GM12878 (cell line): ENCODE results near the gene SLCO6A1. TPM values are rescaled to one million over a fixed set of nuclear protein-coding genes. Genes with fewer than 3 reads are reported as not detected.

Experiments
- ATAC-seq: fragments of 200-7000 bp; cut with Tn5 transposase; 3 replicates; pipeline ENCODE4 v1.9.1; 2020; ENCODE audit warnings: mild to moderate bottlenecking, moderate library complexity
- Bru-seq: library from RNA; stranded (reverse); fragments of 400-500 nt; gene quantifications from one replicate; lab custom pipeline; 2021; lab: Mats Ljungman, UMichigan
- BruChase-seq, 2 experiments: library from RNA; stranded (reverse); fragments of 400-500 nt; gene quantifications; one replicate each; lab custom pipeline; 2021; lab: Mats Ljungman, UMichigan
- BruUV-seq: library from RNA; stranded (reverse); fragments of 400-500 nt; replicated peaks from 2 replicates; lab custom pipeline; 2021; lab: Mats Ljungman, UMichigan
- CTCF ChIA-PET: fragments of 300-600 bp; sonication (Branson Sonifier 250); formaldehyde crosslinking; extraction: SDS; loops from one replicate; lab custom pipeline; 2021; ENCODE audit warnings: inconsistent platforms; lab: Yijun Ruan, JAX
- POLR2A ChIA-PET: fragments of 350-600 bp; formaldehyde crosslinking; extraction: SDS; loops from one replicate; lab custom pipeline; 2021; ENCODE audit warnings: inconsistent platforms; lab: Charles Lee
- RAD21 ChIA-PET: fragments of 300-600 bp; sonication (Branson Sonifier 250); formaldehyde crosslinking; loops from one replicate; lab custom pipeline; 2023; ENCODE audit warnings: antibody characterized with exemption; ENCODE audit not compliant: unreplicated experiment; lab: Charles Lee
- SMC1A ChIA-PET: fragments of 300-600 bp; sonication (Branson Sonifier 250); formaldehyde crosslinking; loops from one replicate; lab custom pipeline; 2023; ENCODE audit not compliant: unreplicated experiment, uncharacterized antibody; lab: Charles Lee
- DNase-seq: peaks from one replicate; pipeline ENCODE4 v3.0.0-alpha.2; 2011; ENCODE audit warnings: low read depth, low spot score
- FAIRE-seq: peaks from 3 replicates; lab custom pipeline; 2011; peaks lifted over from hg19 to GRCh38; lab: Jason Lieb, UNC
- H2AFZ ChIP-seq: 2 replicates; pipeline ENCODE4 v1.6.0; 2011; ENCODE audit warnings: low read depth, low read length, control low read depth; ENCODE audit not compliant: control insufficient read depth
- H3K27ac ChIP-seq: 2 replicates; pipeline ENCODE4 v1.5.1; 2011; ENCODE audit warnings: control low read depth; ENCODE audit not compliant: control insufficient read depth, insufficient read depth
- H3K27me3 ChIP-seq, 2 experiments: replicated peaks in 1 of 2; 2 replicates each; pipeline versions ENCODE4 v1.6.0 to v1.6.1; 2011; ENCODE audit warnings: low read length in 1 of 2; ENCODE audit not compliant: control insufficient read depth in 2 of 2, insufficient read depth in 2 of 2
- H3K36me3 ChIP-seq, 2 experiments: 2 replicates each; pipeline ENCODE4 v1.5.1; 2011; ENCODE audit warnings: low read length in 1 of 2; ENCODE audit not compliant: control insufficient read depth in 2 of 2, insufficient read depth in 2 of 2
- H3K4me1 ChIP-seq: 2 replicates; pipeline ENCODE4 v1.6.1; 2011; ENCODE audit warnings: mild to moderate bottlenecking, low read length, moderate library complexity, mixed read lengths; ENCODE audit not compliant: control insufficient read depth, insufficient read depth
- H3K4me2 ChIP-seq: 2 replicates; pipeline ENCODE4 v1.6.0; 2011; ENCODE audit warnings: control low read depth; ENCODE audit not compliant: control insufficient read depth, insufficient read depth
- H3K4me3 ChIP-seq: fragments of 200-600 bp; sonication (generic); 2 replicates; pipeline ENCODE4 v1.5.1; 2016
- H3K79me2 ChIP-seq: 2 replicates; pipeline ENCODE4 v1.6.0; 2011; ENCODE audit warnings: low read length; ENCODE audit not compliant: control insufficient read depth, insufficient read depth
- H3K9ac ChIP-seq: 2 replicates; pipeline ENCODE4 v1.8.0; 2011; ENCODE audit warnings: low read length, control low read depth, mixed read lengths; ENCODE audit not compliant: control insufficient read depth, insufficient read depth
- H3K9me3 ChIP-seq: replicated peaks from 3 replicates; pipeline ENCODE4 v1.5.1; 2011; ENCODE audit warnings: mild to moderate bottlenecking, low read length; ENCODE audit not compliant: control insufficient read depth, insufficient read depth
- H4K20me1 ChIP-seq: 2 replicates; pipeline ENCODE4 v1.6.0; 2011; ENCODE audit not compliant: control insufficient read depth, insufficient read depth
- BCL11A ChIP-seq: IDR thresholded peaks from 2 replicates; pipeline ENCODE4 v1.6.1; 2011; ENCODE audit warnings: low read depth, low read length
- CEBPZ ChIP-seq: fragments of 150-350 bp; IDR thresholded peaks from 2 replicates; pipeline ENCODE4 v1.6.1; 2016; ENCODE audit warnings: low read depth, low read length
- EP300 ChIP-seq, 2 experiments: fragments of 150-350 bp in 1 of 2; IDR thresholded peaks; 2 replicates each; pipeline ENCODE4 v1.6.1; 2011 to 2012; ENCODE audit warnings: low read depth in 2 of 2, low read length in 2 of 2, borderline replicate concordance in 1 of 2, improper control_type of control experiment in 1 of 2, inconsistent platforms in 1 of 2; ENCODE audit not compliant: control insufficient read depth in 1 of 2
- HDAC6 ChIP-seq: fragments of 200-600 bp; sonication (generic); IDR thresholded peaks from one replicate; pipeline ENCODE4 v1.8.0; 2017; ENCODE audit warnings: antibody characterized with exemption; ENCODE audit not compliant: unreplicated experiment
- NFIC ChIP-seq: IDR thresholded peaks from 2 replicates; pipeline ENCODE4 v1.6.1; 2012; ENCODE audit warnings: low read depth, mild to moderate bottlenecking, inconsistent platforms, low read length, moderate library complexity
- NR2C2 ChIP-seq: IDR thresholded peaks from 2 replicates; pipeline ENCODE4 v1.6.1; 2011; ENCODE audit warnings: borderline replicate concordance, low read depth; ENCODE audit not compliant: control insufficient read depth, insufficient read length
- SIN3A ChIP-seq: IDR thresholded peaks from 2 replicates; pipeline ENCODE4 v1.6.1; 2012; ENCODE audit warnings: low read depth, low read length, improper control_type of control experiment
- USF2 ChIP-seq: IDR thresholded peaks from 2 replicates; pipeline ENCODE4 v1.6.1; 2011; ENCODE audit warnings: low read depth, low read length, improper control_type of control experiment, borderline replicate concordance
- ZNF592 ChIP-seq: fragments of 450-650 bp; IDR thresholded peaks from 2 replicates; pipeline ENCODE4 v1.6.1; 2017; ENCODE audit warnings: mild to moderate bottlenecking, moderate library complexity
- WGBS: methylation state at CpG from one replicate; pipeline ENCODE4 v1.1.6; 2016; ENCODE audit warnings: low lambda C conversion rate; ENCODE audit not compliant: insufficient replicate concordance, insufficient coverage; ENCODE audit errors: missing lambda C conversion rate; 5-methylcytosine and 5-hydroxymethylcytosine counted together
- in situ Hi-C: fragments of 300-500 bp; cut with MboI; formaldehyde crosslinking; loops from 9 replicates; pipeline ENCODE4 v1.14.3; 2018; ENCODE audit warnings: mixed read lengths
- intact Hi-C: fragments of 100-400 bp; cut with micrococcal nuclease; formaldehyde crosslinking; loops from one replicate; pipeline ENCODE4 v1.14.2; 2022; ENCODE audit not compliant: unreplicated experiment
- long read RNA-seq, 2 experiments: library from polyadenylated mRNA; unstranded; transcript quantifications; one replicate each; pipeline ENCODE4 v2.0.0, GENCODE V29; 2019 to 2020
- polyA minus RNA-seq, 3 experiments: library from RNA; depleted of rRNA, polyadenylated mRNA; stranded (reverse); fragments of >200 nt; gene quantifications; 2 replicates each; pipeline ENCODE4 v1.2.3, GENCODE V29; 2011
- polyA plus RNA-seq, 11 experiments: library from polyadenylated mRNA; depleted of rRNA in 4 of 11; unstranded in 6 of 11; stranded (reverse) in 5 of 11; fragments of >200 nt; fragmentation: Nextera tagmentation in 4 of 11; fragmentation: Illumina TruSeq in 1 of 11; extraction: Ambion mirVana in 4 of 11; extraction: Trizol in 1 of 11; gene quantifications; 1 replicate in 1 of 11; 2 replicates in 10 of 11; pipeline versions ENCODE4 v1.2.1 to v1.2.3, GENCODE V29; 2011 to 2016; ENCODE audit warnings: inconsistent platforms in 2 of 11, missing spikeins in 2 of 11, low read depth in 1 of 11
- total RNA-seq, 4 experiments: library from RNA; depleted of rRNA in 3 of 4; stranded (reverse); fragments of >200 nt in 3 of 4; fragmentation: Illumina TruSeq in 1 of 4; extraction: Trizol in 1 of 4; gene quantifications; 2 replicates each; pipeline versions ENCODE4 v1.2.1 to v1.2.3, GENCODE V29; 2013 to 2021

SLCO6A1 gene
- total RNA-seq (2013; cell fraction: nucleolus; rRNA removed) = not detected in 2 replicates
- not detected in 2 replicates for total RNA-seq (2014; rRNA removed)
- total RNA-seq (2014; rRNA removed; fragmentation: Illumina TruSeq; extraction: Trizol) = not detected in 2 replicates
- not detected in 2 replicates for total RNA-seq (2021)
- polyA plus RNA-seq (2011; ENCODE audit: low read depth) = not detected
- not detected in 2 replicates for polyA plus RNA-seq (2011; rRNA removed)
- polyA plus RNA-seq (2011; cell fraction: cytosol; rRNA removed) = not detected in 2 replicates
- polyA plus RNA-seq (2011; cell fraction: nucleus; rRNA removed) = not detected in 2 replicates
- polyA plus RNA-seq (2012) = not detected in 2 replicates
- polyA plus RNA-seq (2014; fragmentation: Illumina TruSeq; extraction: Trizol) = not detected in 2 replicates
- not detected for polyA plus RNA-seq (2014; fragmentation: Nextera tagmentation; extraction: Ambion mirVana)
- not detected in 2 replicates for polyA plus RNA-seq (2014; rRNA removed)
- polyA plus RNA-seq (2016; fragmentation: Nextera tagmentation; extraction: Ambion mirVana) = not detected
- not detected in 2 replicates for polyA minus RNA-seq (2011; rRNA and poly(A)+ RNA removed)
- polyA minus RNA-seq (2011; cell fraction: cytosol; rRNA and poly(A)+ RNA removed) = not detected in 2 replicates
- polyA minus RNA-seq (2011; cell fraction: nucleus; rRNA and poly(A)+ RNA removed) = not detected in 2 replicates
- percentile 0 among the genes with signal in this experiment for Bru-seq, nascent RNA
- not detected for BruChase-seq, experiment 1, labeled RNA remaining after a 6-hour chase
- BruChase-seq, experiment 2, labeled RNA remaining after a 2-hour chase = not detected
- long read RNA-seq, experiment 1 = 0 reads
- long read RNA-seq, experiment 2 = 0 reads

GRCh38 chr5:102498271-102499034 lies at the start of gene SLCO6A1:
Gene SLCO6A1 (minus strand): TSS chr5:102499001. CDS start chr5:102498844, 157 bp downstream.
- no peak within 1 kb of the TSS for H3K27ac ChIP-seq
- SMC1A ChIA-PET = no interaction called here
- no peak within 1 kb of the TSS for H2AFZ ChIP-seq
- in situ Hi-C loops = no loop called here
- H3K36me3 ChIP-seq = no peaks in the 10 kb centered on the region
- no peaks in the 10 kb centered on the region for H3K79me2 ChIP-seq
- TF ChIP-seq USF2 = no peak
- no peak for TF ChIP-seq EP300 (IDR thresholded peaks at IDR 0.05; ENCODE audit: borderline replicate concordance in 1 of 2, control insufficient read depth in 1 of 2, low read depth in 2 of 2, low read length in 2 of 2)
- TF ChIP-seq CEBPZ = no peak
- TF ChIP-seq NFIC = no peak
- no peak for TF ChIP-seq NR2C2
- no peak for TF ChIP-seq BCL11A
- TF ChIP-seq HDAC6 = no peak
- no peak for TF ChIP-seq ZNF592
- no peak for TF ChIP-seq SIN3A
- RAD21 ChIA-PET = no interaction called here
- 64% methylated on average over 43 of the region's 43 CpGs for WGBS
- POLR2A ChIA-PET = no interaction called here
- no peaks in the 10 kb centered on the region for H3K4me1 ChIP-seq
- intact Hi-C loops = no loop called here
- CTCF ChIA-PET = no interaction called here
- H3K4me2 ChIP-seq = no peak within 1 kb of the TSS
- no peak within 1 kb of the TSS for H3K9ac ChIP-seq
- no TSS peak for BruUV-seq
- no peaks in the 10 kb centered on the region for H4K20me1 ChIP-seq
- H3K27me3 ChIP-seq = no peaks in the 10 kb centered on the region
- H3K4me3 ChIP-seq = no peak within 1 kb of the TSS
- DNase-seq (no peak), FAIRE-seq (no peak), ATAC-seq (no peak)
- H3K9me3 ChIP-seq = no peaks in the 10 kb centered on the region
